ENCODE results near the gene DOCK10.

- TF ChIP-seq CTCF (IDR thresholded peaks at IDR 0.05 in 2 of 3, conservative IDR thresholded peaks at IDR 0.05 in 1 of 3; ENCODE audit: control insufficient read depth in 2 of 3, extremely low read depth in 1 of 3, insufficient read depth in 1 of 3, low read depth in 3 of 3, low read length in 3 of 3), result no peak
- TF ChIP-seq POLR2A (IDR thresholded peaks at IDR 0.05; ENCODE audit: low read depth, low read length), result no peak
- no peak for TF ChIP-seq HDGF (IDR thresholded peaks at IDR 0.05)
- TF ChIP-seq EP300 (IDR thresholded peaks at IDR 0.05; ENCODE audit: borderline replicate concordance in 1 of 2, control insufficient read depth in 1 of 2, low read depth in 2 of 2, low read length in 2 of 2), result no peak
- no peak for TF ChIP-seq CREM (IDR thresholded peaks at IDR 0.05; ENCODE audit: low read depth)
- no peak for TF ChIP-seq ETV6 (conservative IDR thresholded peaks at IDR 0.05 in 1 of 2, IDR thresholded peaks at IDR 0.05 in 1 of 2; ENCODE audit: borderline replicate concordance in 1 of 2, low read depth in 1 of 2)
- TF ChIP-seq FOXK2 (IDR thresholded peaks at IDR 0.05), result no peak
These were observed 55.8 kb downstream of the DOCK10 start for GRCh38 chr2:224986477-224986876.
